Activated CD8-positive, alpha-beta memory T cell treated with anti-CD3 and anti-CD28 coated beads, Interleukin-2, amount 50 U/mL, for 1 hour (primary cell): ENCODE data around the gene ADGRL3.
"Not testable (repeated sequence)": the region's sequence is repeated elsewhere in the genome, so short reads cannot be mapped to it uniquely, and the experiment has no call there.

ENCODE experiments used
- DNase-seq: peaks from one replicate; pipeline ENCODE4 v3.0.0-alpha.2; 2020; ENCODE audit errors: extremely low read depth

ADGRL3 gene

DNA sequence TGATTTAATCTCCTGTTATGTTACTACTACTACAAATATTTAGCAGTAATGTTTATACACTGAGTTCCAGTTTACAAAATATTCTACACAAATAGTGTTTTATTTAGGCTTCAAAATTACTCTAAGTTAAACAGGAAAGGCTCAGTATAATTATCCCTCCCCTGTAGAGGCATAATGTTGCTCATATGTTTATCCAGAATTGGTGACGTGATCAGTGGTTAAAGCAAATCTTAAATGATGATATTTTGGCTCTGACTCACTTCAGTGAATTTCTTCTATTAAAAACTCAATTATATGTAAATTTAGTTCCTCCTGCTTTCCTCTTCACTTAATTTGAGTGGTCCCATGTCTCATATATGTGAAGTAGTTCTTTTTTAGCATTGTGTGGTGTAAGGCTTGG is 438.5 kb downstream of the ADGRL3 start:
- DNase-seq, result no peak

DNA sequence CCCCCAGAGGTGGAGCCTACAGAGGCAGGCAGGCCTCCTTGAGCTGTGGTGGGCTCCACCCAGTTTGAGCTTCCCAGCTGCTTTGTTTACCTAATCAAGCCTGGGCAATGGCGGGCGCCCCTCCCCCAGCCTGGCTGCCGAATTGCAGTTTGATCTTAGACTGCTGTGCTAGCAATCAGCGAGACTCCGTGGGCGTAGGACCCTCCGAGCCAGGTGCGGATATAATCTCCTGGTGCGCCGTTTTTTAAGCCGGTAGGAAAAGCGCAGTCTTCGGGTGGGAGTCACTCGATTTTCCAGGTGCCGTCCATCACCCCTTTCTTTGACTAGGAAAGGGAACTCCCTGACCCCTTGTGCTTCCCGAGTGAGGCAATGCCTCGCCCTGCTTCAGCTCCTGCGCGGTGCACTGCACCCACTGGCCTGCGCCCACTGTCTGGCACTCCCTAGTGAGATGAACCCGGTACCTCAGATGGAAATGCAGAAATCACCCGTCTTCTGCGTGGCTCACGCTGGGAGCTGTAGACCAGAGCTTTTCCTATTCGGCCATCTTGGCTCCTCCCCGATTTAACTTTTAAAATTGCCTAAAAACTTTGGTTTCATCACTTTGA is 446.7 kb downstream of the ADGRL3 start:
- not testable (repeated sequence) for DNase-seq

DNA sequence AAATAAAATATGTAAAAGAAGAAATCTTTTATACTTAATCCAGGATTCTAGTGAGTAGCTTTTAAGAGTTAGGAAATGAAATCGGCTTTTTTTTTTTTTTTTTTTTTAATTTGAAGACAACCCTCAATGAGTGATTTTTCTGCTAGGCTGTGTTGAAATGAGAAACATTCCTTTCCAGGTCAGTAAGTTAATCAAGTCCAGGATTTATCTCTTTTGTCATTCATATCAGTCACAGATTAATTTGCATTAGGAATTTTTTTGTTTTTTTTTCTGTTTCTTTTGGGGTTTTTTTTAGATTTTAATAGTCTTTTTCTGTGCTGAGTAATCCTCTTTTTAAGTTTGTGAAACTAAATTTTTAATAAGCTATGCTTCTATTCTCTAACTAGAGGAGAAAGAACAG is 448.1 kb downstream of the ADGRL3 start:
- DNase-seq, result no peak

DNA sequence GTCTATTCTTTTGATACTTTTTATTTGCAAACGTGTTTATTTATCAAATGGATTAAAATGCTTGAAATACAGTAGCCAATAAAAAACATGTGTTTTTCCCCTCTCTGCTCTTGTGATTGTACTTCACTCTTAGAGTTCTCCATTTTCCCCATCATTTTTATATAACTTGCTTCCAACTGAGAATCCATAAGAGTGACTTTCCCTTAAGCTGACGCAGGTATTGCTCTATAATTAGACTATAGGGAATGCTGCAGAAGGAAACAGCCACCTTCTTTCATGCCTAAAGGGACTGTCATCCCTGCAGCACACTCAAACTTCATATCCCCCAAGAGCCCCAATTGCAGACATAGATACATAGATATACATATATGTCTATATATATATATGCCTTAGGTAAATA is 456.9 kb downstream of the ADGRL3 start:
- DNase-seq, result no peak

DNA sequence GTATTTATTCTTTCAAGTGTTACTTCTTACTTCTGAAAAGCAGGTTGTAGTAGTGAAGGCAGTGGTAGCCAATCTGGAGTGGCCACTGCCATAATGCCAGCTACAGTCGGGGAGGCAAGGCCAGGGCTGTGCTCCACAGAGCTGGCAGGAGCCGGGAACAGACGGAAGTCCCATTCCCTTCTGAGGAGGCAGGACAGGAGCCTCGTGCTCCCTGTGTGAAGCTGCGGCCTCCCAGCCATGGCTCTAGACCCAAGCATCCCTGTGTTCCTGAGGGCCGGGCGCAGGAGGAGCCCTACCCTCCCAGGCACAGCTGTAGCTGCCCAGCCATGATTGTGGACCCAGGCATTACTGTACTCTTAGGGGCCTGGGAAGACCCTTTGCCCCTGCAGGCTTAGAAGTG is 461.8 kb downstream of the ADGRL3 start:
- DNase-seq, result no peak

DNA sequence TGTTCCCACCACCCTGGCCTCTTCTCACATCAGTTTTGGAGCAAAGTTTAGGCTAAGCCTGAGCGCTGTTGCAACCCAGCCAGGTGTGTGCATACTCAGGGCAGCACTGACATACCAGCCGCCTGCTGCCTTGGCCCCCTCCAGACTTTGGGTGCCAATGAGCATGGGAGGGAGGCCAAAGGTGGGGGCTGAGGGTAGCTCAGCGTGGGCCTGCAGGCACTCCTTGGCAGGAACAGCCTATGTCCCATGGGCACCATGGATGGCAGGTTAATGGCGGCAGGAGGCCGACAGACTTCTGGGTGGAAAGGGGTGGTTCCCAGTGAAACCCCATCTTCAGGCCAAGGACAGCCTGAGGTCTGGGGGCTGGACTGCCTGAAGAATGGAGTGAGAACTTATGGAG is 462.2 kb downstream of the ADGRL3 start:
- DNase-seq, result no peak

DNA sequence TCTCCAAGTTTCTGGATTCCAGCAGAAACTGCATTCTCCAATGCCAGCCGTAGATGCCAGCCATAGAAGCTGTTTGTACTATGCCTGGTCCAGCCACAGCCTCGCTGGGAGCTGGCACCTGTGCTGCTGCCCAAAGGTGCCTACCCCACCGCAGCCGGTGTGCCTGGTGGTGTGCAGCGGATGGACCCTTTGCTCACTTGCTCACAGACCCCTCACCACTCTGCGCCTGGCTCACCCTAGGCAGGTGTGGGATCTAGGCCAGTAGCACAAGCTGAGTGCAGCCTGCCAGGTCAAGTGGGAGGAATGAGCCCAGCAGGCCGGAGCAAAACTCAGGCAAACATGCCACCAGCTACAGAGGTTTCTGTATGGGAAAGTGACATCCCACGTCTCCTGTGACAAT is 463.2 kb downstream of the ADGRL3 start:
- no peak for DNase-seq

DNA sequence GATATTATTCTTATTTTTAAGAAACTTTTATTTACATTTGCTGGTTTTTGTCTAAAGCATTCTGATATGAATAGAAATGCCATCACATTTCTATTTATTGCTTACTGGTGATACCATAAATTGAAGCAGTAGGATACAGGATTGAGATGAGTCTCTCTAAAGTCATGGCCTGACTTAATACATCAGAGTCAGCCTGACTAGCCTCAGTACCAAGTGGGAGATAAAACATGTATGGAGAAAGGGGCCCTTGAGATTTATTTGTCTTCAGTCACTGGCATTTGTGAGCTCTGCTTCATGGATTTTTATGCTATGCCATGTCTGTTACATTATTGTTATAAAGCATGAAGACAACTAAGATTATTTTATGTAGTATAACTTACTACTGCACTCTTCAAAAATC is 465.5 kb downstream of the ADGRL3 start:
- DNase-seq, result no peak

DNA sequence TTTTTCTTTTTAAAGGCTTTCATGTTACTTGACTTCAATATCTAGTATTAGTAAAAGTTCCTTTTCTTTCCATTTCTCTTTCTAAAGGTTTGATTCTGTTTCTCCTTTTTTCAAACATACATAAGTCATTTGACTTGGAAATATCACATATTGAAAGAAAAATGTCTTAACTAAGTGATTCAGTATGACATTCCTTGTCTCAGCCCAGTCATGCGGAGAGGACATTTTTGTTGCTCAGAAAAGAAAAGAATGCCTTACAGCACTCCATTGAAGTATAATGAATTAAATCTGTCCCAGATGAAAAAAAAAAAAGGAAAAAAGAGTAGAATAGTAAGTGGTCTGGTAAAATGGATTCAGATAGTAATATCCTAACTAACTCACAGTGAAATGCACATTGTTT is 466.1 kb downstream of the ADGRL3 start:
- no peak for DNase-seq

DNA sequence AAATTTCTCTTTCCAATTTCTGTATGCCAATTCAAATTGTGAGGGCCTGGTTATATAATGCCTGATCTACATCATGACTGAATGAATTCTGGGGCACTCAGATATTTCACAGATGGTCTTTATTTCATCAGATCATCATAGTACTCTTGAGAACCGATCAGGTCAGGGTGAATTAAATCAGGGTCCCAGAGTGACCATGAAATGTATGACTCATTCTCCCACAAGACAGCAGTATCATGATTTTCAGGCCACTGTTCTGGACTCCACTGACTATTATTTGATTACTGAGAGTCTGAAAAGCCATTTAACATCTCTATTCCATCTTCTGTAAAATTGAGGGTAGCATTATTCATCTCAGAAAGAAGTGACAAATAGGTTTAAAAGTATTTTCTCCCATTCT is 471.5 kb downstream of the ADGRL3 start:
- no peak for DNase-seq

DNA sequence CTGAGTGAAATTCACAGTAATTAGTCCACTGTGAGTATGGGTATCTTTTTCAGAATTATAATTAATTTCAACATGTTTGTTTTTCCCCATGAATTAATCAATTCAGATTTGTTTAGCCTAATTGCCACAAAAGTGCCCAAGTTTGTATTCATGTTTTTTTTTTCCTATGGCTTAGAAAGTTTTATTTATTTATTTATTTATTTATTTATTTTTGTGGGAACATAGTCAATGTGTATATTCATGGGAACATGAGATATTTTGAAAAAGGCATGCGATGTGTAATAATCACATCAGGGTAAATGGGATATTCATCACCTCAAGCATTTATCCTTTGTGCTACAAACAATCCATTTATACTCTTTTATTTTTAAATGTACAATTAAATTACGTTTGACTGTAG is 475.3 kb downstream of the ADGRL3 start:
- no peak for DNase-seq

DNA sequence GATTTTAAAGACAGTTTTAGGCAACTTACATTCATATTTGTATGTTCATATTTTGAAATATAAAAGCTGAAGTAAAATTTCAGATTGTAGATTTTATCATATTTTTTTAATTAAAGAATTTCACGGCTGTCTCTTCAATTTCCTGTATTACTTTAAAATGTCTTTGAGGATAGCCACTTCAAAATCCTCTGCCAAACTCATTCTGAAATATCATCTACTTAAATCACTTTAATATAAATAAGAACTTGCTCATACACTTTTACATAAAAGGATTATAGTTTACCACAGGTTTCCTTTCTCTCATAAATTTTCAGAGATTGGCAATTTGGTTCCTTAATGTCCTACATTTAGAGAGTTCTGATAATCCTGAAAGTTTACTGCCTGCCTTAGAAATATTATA is 478.2 kb downstream of the ADGRL3 start:
- DNase-seq, result no peak

DNA sequence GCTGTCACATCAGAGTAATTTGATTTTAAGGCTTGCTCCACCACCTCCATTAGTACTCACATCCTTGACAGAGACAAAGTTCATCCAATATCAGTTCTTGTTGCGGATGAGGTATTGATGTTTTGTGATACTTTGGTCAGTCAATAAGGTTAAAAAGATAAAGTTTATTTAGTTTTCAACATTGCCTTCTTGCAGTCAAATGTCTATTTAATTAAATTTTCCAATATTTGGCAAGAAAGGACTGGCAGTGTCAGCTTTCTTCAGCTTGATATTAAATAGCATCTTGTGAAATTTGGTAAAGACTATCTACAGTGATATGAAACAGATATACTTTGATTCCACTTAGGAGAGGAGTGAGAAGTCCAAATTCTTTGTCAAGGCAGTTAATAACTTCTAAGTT is 493.4 kb downstream of the ADGRL3 start:
- no peak for DNase-seq

DNA sequence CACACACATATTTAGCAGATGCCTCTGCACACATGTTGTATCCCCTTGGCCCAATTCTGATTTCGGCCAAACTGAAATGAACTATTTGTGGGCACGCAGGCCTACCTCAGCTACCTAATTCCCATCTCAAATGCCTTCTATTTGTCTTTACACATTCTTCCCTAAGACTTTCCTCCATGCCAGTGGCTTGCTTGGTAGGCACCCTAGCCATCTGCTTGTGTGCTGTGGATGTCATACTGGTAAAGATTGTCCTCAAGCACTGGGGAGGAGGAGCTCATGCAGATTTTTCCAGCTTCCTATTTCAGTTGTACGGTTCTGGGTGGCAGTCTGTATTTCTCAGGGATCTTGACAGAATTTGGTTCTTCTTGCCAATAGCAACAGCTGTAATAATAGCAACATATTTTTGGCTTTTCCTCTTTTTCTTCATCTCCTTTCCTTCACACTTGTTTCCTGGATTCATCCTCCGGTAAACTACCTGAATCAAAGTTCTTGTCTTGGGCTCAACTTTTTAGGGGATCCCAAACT is 514.3 kb downstream of the ADGRL3 start:
- DNase-seq, result no peak

DNA sequence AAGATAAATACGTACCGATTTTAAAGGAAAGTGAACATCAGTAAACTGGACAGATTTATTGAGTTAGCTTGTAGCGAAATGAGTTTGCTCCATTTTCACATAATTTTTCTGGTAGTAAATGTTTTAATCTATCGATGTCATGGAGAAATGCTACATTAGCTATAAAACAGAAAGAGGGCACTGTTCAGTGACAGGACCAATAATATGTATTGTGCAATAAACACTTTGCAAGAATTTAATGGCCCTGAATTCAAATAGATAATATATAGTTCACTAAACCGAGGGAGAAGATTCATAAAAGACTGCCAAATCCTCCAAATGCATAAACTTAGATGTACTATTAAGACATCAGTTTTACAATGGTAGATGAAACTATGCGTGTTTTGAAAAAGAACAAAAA is 516.3 kb downstream of the ADGRL3 start:
- DNase-seq, result no peak

DNA sequence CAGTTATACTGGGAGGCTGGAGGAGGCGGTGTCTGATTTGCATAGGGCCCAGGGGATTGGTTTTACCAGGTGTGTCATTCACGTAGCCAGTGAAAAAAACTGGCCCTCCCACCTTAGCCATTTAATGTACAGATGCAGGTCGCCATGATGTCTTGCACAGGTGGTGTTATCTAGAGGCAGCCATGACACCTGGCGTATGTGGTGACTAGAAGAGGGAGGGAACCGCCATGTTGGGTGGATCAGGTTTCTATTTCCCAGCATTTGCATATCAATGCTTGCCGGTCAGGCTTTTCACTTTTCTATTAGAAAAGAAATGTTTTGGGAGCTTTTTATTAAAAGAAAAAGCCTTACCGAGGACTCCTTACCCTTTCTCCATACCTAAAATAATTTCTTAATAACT is 523.4 kb downstream of the ADGRL3 start:
- no peak for DNase-seq

DNA sequence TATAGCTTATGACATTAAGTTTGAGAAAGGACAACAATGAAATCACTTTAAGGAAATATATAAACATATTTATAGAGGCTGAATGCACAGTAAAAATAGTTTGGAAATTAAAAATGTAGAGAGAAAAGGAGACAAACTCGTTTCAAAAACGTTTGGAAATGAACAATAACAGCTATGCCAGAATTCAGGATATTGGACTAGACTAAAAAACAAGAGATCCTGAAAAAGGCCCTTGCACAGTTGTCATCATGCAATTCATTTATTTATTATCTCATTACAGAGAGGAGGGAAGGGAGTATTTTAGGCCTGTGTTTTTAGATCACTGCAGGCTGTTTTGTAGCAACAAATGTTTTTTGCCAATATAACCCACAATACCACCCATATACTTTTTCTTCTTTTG is 527.2 kb downstream of the ADGRL3 start:
- no peak for DNase-seq

DNA sequence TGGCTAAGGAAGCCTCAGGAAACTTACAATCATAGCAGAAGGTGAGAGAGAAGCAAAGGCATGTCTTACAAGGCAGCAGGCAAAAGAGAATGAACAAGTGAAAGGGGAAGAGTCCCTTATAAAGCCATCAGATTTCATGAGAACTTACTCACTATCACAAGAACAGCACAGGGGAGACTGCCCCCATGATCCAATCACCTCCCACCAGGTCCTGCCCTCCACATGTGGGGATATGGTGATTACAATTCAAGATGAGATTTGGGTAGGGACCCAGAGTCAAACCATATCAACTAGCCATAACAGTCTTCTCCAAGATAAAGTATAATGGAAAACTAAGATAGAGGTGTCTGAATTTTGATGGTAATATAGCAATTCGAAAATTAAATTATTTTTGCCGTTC is 534.3 kb downstream of the ADGRL3 start:
- DNase-seq, result no peak

DNA sequence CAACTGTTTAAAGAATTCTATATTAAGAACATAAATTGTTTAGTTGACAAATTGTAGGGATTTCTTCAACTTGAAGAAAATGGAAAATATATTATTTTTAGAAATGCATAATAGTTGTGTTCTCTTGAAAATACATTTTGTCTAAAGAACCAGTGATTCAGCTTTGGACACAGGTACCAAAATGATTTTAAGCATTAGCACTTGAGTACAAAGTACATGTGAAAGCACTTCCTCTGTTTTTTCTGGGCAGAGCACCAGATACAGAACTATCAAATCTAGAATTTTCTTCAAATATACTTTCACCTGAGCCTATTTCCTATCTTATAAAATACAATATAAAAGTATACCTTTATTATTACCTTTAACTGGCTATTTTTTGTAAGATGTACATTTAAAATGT is 539.8 kb downstream of the ADGRL3 start:
- DNase-seq, result no peak

DNA sequence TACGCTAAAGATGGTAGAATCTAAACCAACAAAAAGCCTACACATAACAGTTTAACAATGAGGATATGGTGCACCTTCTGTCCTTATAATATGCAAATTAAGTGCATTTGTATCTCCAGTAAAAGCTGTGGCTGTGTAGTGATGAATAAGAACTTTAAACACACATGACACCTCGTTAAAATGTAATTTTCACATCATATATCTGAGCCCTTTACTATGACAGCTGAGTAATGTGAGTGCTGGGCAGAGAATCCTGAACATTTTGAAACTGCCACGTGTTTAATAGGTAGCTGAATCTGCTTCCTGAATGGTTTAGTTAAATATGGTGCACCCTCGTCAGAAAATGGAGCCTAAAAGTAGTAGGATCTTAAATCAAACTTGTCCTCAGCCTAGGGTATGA is 540.8 kb downstream of the ADGRL3 start:
- no peak for DNase-seq

DNA sequence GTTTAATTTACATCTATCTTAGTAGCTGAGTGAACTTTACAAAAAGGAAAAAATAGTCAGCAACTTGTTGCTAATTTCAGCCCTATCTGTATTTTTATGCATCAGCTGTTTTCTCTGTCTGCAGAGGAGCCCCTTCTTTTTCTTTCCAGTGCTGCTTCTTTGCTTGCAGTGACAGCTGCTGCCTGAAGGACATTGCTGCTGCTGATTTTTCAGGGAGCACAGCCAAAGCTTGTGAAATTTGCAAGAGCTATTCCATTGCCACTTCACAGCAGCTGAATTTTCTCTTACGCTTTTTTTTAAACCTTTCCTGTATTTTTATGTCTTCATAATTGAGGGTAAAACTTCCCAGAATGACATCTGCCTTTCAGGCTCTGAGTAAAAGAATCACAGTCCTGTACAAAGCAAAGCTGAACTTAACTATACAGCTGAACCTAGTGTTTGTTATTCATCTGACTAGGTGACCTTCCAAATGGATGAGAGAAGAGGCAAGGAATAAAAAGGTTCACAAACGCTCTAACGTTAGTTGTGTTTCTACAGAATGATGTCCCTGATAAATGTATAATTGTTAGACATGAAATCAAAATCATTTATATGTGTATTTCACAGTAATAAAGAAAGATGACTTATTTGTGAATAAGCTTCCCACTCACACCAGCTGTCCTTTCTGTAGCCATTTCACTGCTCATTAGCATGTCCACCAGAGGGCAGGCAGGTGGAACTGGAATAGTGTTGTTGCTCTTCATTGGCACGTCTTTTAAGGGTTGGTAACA is 541.4 kb downstream of the ADGRL3 start:
- DNase-seq, result no peak

DNA sequence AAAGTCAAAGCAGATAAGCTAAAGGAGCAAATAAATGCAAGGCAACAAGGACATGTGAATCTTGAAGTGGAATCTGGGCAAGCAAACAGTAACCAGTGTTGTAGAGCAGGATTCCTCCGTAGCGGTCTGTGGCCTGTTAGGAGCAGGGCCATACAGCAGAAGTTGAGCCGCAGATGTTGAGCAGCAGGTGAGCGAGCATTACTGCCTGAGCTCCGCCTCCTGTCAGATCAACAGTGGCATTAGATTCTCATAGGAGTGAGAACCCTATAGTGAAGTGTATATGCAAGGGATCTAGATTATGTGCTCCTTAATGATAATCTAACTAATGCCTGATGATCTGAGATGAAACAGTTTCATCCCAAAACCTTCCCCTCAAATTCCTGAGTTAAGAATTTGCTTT is 550.7 kb downstream of the ADGRL3 start:
- DNase-seq, result no peak

DNA sequence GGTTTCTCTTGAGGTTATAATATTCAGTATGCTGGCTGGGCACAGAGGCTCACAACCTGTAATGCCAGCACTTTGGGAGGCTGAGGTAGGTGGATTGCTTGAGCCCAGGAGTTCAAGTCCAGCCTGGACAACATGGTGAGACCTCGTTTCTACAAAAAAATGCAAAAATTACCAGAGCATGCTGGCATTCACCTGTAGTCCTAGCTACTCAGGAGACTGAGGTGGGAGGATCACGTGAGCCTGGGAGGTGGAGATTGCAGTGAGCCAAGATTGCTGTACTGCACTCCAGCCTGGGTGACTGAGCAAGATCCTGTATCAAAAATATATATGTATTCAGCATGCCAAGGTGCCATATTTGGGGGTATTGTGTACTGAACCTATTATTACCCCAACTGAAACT is 552.5 kb downstream of the ADGRL3 start:
- DNase-seq, result no peak

DNA sequence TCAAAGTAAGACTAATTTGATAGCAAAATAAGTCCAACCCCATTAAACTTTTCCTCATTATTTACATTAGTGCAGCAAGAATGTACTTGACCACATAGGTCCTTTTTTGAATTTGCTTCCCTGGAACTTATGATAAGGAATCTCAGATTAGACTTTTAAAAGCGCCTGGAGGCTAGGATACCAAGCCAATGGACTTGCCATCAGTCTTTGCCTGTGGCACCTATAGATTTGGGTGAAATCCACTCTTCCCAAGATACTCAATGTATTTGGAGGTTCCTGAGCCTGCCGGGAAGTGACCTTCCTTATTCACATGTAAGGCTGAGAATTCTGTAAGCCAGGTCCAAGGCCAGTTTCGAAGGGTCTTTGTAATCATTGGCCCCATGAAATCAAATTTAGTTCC is 553.6 kb downstream of the ADGRL3 start:
- no peak for DNase-seq
